Measurements from ENCODE around the gene PTPN2.
"Not testable (repeated sequence)": the region's sequence is repeated elsewhere in the genome, so short reads cannot be mapped to it uniquely, and the experiment has no call there.

PTPN2 gene

DNA sequence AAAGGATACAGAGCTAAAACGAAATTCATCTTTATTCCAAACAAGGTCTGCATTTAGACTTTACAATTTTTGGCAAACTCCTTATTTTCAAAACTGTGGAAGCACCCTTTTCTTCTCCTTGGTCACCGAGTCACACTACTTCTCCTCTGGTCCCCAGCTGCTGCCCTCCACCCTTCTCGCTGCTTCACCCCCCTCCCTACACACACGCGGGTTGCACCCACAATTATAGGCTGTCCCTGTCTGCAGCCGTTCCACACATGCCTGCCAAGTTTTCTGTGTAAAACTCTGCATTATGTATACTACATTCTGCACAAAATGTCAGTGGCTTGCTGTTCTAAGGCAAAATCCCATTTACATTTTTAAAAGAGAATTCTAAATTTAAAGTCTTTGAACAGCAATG is 63.5 kb downstream of the PTPN2 start:
- DNase-seq: no peak

DNA sequence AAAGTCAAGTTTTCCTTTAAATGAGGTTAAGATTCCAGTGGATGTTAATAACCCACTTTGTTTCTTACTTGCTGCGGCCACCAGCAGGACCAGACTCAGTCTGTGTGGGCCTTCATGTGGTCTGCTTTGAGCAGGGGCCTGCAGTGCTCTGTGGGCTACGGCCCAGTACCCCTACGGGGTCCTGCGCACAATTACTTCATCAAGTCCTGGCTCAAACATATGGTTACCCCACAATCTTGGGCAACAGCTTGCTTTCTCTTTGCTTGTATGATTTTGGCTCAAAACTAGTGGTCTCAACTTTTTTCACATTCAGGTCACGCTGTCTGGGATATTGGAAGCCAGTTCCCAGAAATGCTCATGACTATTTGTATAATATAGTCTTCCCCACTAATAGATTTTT is 64.2 kb downstream of the PTPN2 start:
- DNase-seq: no peak

DNA sequence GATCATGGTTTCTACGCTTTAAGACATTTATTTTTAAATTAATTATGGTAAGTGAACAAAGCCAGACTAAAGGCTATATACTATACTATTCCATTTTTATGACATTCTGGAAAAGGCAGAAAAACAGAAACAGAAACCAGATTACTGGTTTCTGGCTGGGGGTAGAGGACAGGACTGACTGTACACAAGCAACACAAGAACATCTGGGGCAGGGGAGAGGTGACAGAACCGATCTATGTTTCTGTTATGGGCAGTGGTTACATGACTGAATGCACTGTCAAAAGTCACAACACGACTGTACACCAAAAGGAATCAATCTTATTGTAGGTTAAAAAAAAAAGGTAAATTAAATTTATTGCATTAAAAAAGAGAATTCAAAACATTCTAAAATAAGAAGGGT is 64.7 kb downstream of the PTPN2 start:
- no peak for DNase-seq

DNA sequence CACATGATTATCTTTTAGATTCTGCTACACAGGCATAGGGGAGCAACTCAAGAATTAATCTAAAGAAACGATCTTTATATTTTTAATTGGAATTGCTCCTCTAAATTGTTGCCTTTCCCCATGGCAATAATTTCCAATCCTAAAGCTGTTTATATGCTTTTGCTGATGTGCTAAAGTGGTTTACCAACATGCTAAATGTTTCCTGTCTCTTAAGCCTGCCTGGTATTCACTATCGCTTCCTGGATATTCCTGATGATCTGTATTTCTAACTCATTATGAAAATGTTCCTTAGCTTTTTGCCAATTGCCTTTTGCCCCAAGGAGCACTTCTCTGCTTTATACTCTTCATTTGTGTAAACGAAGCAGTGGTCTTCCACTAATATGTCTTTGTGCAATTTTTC is 65.8 kb downstream of the PTPN2 start:
- no peak for DNase-seq

DNA sequence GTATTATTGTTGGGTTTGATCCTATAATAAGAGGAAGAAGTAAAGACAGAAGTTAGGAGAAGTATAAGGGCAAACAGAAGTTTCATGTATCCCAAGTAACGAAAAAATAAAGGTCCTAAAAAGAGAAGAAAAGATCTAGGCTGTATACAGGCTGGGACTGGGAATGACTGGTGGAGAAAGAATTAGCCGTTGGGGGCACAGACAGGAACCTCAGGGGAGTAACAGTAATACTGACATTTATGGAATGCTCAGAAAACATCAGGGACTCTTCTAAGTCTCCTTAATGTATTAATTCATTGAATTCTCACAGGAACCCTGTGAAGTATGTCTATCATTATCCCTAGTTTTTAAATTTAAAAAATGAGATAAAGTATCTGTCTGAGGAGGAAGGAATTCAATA is 67.6 kb downstream of the PTPN2 start:
- no peak for DNase-seq

GRCh38 chr18:12811191-12811950 is 72.7 kb downstream of the PTPN2 start:
- DNase-seq: no peak

DNA sequence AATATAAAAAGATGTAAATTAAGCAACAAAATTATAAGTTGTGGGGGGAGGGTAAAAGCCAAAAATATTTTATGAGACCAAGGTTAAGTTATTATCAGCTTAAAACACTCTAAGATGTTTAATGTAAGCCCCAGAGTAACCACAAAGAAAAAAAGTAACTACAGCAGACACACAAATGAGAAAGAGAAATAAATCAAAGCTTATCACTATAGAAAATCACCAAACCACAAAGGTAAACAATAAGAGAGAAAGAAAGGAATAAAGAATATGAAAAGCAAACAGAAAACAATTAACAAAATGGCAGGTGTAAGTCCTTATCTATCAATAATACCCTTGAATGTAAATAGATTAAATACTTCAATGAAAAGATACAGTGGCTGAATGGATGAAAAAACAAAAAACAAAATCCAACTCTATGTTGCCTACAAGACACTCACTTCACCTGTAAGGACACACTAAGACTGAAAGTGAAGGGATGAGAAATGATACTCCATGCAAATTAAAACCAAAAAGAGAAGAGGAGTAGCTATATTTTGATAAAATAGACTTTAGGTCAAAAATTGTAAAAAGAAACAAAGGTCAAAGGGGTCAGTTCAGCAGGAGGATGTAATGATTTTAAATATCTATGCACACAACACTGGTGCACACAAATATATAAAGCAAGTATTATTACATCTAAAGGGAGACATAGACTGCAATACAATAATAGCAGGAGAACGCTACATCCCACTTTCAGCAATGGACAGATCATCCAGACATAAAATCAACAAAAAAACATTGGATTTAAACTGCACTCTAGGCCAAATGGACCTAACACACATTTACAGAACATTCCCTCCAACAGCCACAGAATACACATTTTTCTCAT is 80.7 kb downstream of the PTPN2 start:
- DNase-seq: no peak

DNA sequence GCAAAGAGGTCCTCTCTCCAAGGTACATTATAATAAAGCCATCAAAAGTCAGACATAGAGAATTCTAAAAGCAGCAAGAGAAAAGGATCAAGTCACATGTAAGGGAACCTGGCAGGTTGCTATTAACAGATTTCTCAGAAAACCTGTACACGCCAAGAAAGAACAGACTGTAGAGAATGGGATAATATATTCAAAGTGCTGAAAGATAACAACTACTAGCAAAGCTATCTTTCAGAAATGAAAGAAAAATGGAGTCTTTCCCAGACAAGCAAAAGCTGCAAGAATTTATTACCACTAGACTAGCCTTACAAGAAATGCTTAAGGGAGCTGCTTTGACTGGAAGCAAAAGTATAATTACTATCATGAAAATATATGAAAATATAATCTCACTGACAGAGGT is 81.5 kb downstream of the PTPN2 start:
- no peak for DNase-seq

- DNase-seq: no peak
These were observed 87.6 kb downstream of the PTPN2 start for GRCh38 chr18:12796448-12796847.

GRCh38 chr18:12791610-12792009 is 92.4 kb downstream of the PTPN2 start:
- no peak for DNase-seq

GRCh38 chr18:12786669-12787068 is 97.4 kb downstream of the PTPN2 start:
- DNase-seq: no peak

DNA sequence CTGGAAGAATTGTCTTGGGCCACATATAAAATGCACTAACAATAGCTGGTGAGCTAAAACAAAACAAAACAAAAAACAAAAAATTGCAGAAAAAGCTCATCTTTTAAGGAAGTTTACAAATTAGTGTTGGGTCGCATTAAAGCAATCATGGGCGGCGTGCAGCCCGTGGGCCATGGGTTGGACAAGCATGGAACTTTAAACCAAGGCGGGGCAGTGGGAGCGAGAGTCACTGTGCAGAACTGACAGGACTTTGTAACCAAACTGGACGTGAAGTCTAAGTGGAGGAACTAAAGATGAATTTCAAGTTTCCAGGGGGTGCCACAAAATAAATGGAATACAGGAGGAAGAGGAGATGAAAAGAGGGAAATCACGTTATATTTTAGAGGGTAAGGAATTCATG is 100.5 kb downstream of the PTPN2 start:
- no peak for DNase-seq

DNA sequence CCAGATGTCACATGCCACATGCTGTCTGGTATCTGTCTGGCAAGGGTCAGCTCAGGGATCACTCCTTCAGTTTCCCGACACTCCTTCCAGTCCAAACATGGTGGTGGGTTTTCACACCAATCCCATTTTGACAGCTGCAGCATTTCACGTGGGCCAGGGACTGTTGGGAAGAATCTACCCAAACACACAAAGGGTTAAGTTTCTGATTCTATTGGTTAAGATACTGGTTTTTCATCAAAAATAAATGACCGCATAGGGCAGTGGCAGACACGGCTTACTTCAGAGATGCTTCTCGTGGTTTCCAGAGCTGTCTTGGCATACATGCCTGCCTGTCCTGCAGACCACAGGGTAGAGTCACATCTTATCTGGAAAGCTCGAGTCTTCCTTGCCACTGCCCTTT is 101.5 kb downstream of the PTPN2 start:
- no peak for DNase-seq

DNA sequence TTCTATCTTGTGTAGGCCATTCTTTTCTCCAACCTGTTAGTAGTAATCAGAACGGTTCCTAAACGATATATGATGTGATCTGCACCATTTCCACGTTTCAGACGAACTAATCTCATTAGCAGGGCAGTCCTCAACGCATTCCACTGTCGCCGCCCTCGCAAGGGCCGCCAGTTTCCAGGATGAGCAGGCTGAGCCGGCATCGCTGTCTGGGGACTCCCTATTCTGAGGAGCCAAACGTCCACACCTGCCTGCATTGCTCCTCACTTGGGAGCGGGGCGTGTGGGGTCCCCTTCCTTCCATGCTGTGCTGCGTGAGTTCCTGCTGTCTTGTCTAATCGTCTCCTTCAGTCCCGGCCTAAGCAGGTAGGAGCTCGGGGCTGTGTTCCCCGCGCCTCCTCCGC is 104.6 kb downstream of the PTPN2 start:
- DNase-seq: no peak

GRCh38 chr18:12779043-12779442 is 105.0 kb downstream of the PTPN2 start:
- DNase-seq: no peak

DNA sequence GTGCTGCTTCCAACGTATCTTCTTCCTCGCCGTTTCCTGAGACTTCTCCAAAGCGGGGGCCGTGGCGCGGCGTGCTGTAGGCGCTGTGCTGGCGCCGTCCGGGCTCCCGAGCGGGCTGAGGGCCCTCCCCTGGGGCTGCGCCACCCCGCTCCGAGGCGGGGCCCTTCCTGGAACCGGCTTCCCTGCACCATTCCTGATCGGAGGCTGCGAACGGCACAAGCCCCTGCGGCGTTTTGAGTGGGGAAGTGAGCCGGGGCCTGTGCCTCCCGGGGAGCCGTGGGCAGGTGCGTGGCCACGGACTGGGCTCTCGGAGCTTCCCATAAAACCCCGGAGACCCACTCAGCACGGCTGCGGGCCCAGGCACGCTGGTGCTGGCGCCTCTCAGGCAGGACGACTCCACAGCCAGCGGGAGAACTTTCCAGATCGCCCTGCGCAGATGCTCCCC is 106.5 kb downstream of the PTPN2 start:
- DNase-seq: no peak

- DNase-seq: no peak
These were observed 107.1 kb downstream of the PTPN2 start for GRCh38 chr18:12776821-12777471.

DNA sequence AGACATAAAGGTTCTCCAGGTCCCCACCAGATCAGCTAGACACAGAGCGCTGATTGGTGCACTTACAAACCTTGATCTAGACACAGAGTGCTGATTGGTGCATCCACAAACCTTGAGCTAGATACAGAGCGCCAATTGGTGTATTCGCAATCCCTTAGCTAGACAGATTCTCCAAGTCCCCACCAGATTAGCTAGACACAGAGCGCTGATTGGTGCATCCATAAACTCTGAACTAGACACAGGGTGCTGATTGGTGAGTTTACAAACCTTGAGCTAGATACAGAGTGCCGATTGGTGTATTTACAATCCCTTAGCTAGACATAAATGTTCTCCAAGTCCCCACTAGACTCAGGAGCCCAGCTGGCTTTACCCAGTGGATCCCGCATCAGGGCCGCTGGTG is 107.6 kb downstream of the PTPN2 start:
- DNase-seq: not testable (repeated sequence)

GRCh38 chr18:12774982-12775381 is 109.1 kb downstream of the PTPN2 start:
- DNase-seq: no peak

DNA sequence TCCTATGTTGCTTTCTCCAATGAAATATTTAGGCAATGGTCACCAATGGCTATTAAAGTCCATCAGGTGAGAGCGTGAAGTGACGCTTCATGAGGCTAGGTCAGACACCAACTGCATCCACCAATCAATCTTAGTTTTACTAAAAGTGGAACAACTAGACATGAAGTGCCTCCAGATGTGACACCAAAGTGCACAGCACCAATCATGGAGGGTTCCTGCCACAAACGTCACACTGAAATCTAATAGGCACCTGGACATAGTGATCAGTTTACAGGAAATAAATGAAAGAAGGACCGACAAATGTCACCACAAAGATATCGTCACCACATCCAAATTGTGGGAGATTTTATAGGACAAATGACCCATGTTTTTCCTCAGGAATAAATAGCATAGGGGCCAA is 110.7 kb downstream of the PTPN2 start:
- DNase-seq: no peak

DNA sequence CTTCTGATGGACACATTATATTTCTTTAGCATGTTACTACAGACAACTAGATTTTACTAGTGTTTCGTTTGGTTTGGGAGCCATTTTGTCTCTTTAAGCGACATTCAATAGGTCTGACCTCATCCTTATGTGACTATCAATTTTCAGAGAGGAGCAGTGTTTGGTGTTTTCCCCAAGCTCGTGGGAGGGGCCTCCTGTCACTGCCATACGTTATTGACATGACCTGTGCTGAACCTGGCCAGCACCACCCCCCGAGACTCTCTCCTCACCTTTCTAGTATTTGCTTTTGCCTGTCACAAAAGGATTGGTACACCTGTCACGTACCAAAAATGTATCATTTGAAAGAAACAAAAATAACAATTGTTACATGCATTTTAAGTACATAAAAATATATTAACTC is 111.9 kb downstream of the PTPN2 start:
- no peak for DNase-seq

DNA sequence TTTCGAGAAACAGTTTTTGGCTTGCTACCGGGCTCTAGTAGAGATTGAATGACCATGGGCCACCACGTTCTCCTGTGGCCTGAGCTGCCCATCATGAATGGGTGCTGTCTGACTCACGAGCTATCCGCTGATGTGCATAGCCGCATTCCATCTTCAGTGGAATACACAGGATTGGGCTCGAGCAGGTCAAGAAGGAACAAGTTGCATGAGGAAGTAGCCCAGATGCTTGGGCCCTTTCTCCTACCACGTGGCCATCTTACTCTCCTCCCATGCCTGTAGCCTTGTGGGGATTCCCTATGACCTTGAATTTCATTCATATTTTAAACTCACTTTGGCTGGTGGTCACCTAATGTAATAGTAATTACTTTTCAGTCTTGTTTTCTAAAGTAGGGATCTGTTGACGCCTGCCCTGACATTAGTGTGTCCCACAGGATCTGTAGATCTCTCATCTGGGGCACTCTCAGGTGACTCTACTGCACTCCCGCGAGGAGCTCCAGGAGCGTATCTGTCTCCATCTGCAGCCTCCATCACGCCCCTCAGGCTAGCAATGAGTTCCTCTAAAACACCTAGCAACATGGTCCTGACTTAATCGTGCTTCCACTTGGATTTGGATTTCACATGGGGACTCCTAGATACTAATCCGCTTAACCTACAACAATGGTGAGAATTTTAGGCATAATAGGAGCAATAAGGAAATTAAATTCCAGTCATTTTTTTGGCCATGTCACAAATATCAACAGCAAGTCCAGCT is 113.4 kb downstream of the PTPN2 start:
- no peak for DNase-seq

All from NCI-H526 treated with DMSO at 0.1 percent for 48 hours (cell line).